Neural crest cell (in vitro differentiated cells): ENCODE results near the gene PJVK. TPM values are rescaled to one million over a fixed set of nuclear protein-coding genes. Genes with fewer than 3 reads are reported as not detected.

Experiments
- DNase-seq: peaks from one replicate; pipeline ENCODE4 v3.0.0; 2021; ENCODE audit warnings: low read depth, mixed read lengths, low spot score
- H3K27ac Mint-ChIP-seq: one replicate; pipeline ENCODE4 v1.8.0; 2021; ENCODE audit warnings: mild to moderate bottlenecking, mixed read lengths; ENCODE audit not compliant: unreplicated experiment
- H3K27me3 Mint-ChIP-seq: 2 replicates; pipeline ENCODE4 v1.8.0; 2021; ENCODE audit warnings: low read depth, mild to moderate bottlenecking, mixed read lengths
- H3K36me3 Mint-ChIP-seq: 2 replicates; pipeline ENCODE4 v1.8.0; 2021; ENCODE audit warnings: low read depth, mild to moderate bottlenecking, mixed read lengths
- H3K4me1 Mint-ChIP-seq: 2 replicates; pipeline ENCODE4 v1.8.0; 2021; ENCODE audit warnings: mixed read lengths
- H3K4me3 Mint-ChIP-seq: one replicate; pipeline ENCODE4 v1.8.0; 2021; ENCODE audit warnings: mild to moderate bottlenecking, mixed read lengths
- H3K9me3 Mint-ChIP-seq: 2 replicates; pipeline ENCODE4 v1.8.0; 2021; ENCODE audit warnings: mixed read lengths
- total RNA-seq: library from RNA; stranded (reverse); gene quantifications from 2 replicates; pipeline ENCODE4 v1.2.1, GENCODE V29; 2021
- TF ChIP-seq, protein P1 (sequence below): fragments of 200-600 bp; sonication (generic); conservative IDR thresholded peaks from 2 replicates; pipeline ENCODE4 v1.5.0; 2021; ENCODE audit warnings: antibody characterized with exemption, mild to moderate bottlenecking

Gene PJVK
- total RNA-seq, 1 donor from 2014 or later, result 5.8 TPM

- Mint-ChIP-seq H3K4me3 (peak overlapping the region; percentile 98), H3K27ac (no peak overlapping the region), H3K4me1 (peaks cover 40% of the 10 kb centered on the region), H3K27me3 (no peaks in the 10 kb centered on the region), H3K9me3 (no peaks in the 10 kb centered on the region), H3K36me3 (peaks cover 8% of the 10 kb centered on the region)
- DNase-seq, result no peak
- TF ChIP-seq, protein P1, sequence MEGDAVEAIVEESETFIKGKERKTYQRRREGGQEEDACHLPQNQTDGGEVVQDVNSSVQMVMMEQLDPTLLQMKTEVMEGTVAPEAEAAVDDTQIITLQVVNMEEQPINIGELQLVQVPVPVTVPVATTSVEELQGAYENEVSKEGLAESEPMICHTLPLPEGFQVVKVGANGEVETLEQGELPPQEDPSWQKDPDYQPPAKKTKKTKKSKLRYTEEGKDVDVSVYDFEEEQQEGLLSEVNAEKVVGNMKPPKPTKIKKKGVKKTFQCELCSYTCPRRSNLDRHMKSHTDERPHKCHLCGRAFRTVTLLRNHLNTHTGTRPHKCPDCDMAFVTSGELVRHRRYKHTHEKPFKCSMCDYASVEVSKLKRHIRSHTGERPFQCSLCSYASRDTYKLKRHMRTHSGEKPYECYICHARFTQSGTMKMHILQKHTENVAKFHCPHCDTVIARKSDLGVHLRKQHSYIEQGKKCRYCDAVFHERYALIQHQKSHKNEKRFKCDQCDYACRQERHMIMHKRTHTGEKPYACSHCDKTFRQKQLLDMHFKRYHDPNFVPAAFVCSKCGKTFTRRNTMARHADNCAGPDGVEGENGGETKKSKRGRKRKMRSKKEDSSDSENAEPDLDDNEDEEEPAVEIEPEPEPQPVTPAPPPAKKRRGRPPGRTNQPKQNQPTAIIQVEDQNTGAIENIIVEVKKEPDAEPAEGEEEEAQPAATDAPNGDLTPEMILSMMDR, result no peak
Observed at GRCh38 chr2:178482437-178482836, 31.3 kb downstream of the PJVK start.

DNA sequence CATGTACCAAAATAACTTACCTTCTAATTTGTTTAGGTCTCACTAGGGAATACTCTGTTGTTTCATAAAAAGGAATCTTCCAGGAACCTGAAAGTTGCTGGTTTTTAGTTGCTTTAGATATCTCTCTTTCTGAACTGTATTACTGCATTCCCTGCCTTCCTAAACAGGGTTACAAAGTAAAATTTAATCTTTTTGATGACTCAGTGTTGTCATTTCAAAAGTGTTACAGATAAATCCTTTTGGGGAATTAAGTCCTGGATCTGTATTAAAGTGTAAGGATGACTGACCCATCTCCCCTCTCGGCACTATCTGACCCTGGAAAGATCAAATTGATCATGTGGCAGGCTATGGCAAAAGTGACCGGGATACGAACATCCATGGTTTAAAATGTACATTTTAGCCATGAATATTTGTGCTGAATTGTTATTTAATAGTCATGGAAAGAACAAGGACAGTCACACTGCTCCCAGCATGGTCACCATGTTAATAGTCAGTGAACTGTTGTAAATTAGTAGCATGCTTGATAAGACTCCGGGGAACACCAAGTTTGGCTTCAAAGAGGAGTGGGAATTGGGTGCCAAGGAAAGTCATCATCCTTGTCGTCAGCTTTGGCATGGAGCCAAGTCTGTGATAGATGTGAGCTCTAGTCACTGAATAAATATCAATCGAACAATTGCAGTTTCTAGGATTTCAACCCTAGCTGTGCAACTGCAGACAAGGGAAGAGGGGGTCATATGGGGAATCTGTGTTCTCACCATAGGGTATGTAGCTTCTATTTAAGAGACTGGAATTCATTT, 33.3 kb downstream of the PJVK start:
- Mint-ChIP-seq H3K27me3 (no peaks in the 10 kb centered on the region), H3K9me3 (no peaks in the 10 kb centered on the region), H3K27ac (no peak overlapping the region), H3K4me1 (peaks cover 27% of the 10 kb centered on the region), H3K4me3 (peak overlapping the region; percentile 17), H3K36me3 (peaks cover 9% of the 10 kb centered on the region)
- TF ChIP-seq, protein P1, result no peak
- no peak for DNase-seq

GRCh38 chr2:178485356-178485755, 34.2 kb downstream of the PJVK start:
- H3K27me3 Mint-ChIP-seq, result no peaks in the 10 kb centered on the region
- H3K4me3 Mint-ChIP-seq, result no peak overlapping the region
- H3K36me3 Mint-ChIP-seq, result peaks cover 13% of the 10 kb centered on the region
- peaks cover 22% of the 10 kb centered on the region for H3K4me1 Mint-ChIP-seq
- TF ChIP-seq, protein P1, result no peak
- no peak overlapping the region for H3K27ac Mint-ChIP-seq
- H3K9me3 Mint-ChIP-seq, result no peaks in the 10 kb centered on the region
- DNase-seq, result no peak

DNA sequence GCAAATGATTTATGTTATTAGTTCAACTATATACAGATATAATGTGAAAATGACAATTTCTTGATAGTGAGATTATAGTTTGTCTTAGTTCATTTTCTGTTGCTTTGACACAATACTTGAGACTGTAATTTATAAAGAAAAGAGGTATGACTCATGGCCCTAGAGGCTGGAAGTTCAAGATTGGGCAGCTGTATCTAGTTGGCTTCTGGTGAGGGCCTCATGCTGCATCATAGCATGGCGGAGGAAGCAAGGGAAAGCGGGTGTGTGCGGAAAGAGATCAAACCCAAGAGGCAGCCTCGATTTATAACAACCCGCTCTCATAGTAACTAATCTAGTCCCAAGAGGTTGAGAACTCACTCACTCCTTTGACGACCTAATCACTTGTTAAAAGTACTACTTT, 40.4 kb downstream of the PJVK start:
- TF ChIP-seq, protein P1, result no peak
- Mint-ChIP-seq H3K27ac (no peak overlapping the region), H3K9me3 (no peaks in the 10 kb centered on the region), H3K27me3 (no peaks in the 10 kb centered on the region), H3K4me3 (no peak overlapping the region), H3K4me1 (no peaks in the 10 kb centered on the region), H3K36me3 (peaks cover 24% of the 10 kb centered on the region)
- DNase-seq, result no peak

DNA sequence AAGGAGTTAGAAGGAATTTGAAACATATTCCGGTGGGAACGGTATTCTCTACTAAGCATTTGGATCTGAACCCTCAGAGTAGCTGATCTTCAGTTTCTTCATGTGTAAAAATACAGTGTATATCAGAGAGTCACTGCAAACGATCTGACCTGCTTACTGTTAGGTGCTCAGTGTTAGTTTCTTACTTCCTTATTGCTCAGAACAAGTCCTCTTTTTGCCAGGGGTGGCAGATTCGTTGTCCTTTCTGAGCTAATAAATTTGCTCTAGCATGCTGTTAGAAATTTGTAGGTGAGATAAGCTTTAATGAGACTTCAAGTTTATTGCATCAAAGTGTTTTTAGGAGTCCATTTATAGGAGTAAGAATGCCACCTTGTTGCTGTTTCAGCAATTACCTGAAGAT, 44.9 kb downstream of the PJVK start:
- no peak for DNase-seq
- Mint-ChIP-seq H3K4me3 (no peak overlapping the region), H3K9me3 (no peaks in the 10 kb centered on the region), H3K27me3 (no peaks in the 10 kb centered on the region), H3K36me3 (peaks cover 20% of the 10 kb centered on the region), H3K4me1 (peaks cover 3% of the 10 kb centered on the region), H3K27ac (peak overlapping the region; percentile 53)
- TF ChIP-seq, protein P1, result no peak
